SH-SY5Y (cell line): ENCODE results near the gene TBC1D17.

Experiments
- GATA2 ChIP-seq: IDR thresholded peaks from 2 replicates; pipeline ENCODE4 v1.6.1; 2011; ENCODE audit warnings: mild to moderate bottlenecking, low read depth, low read length
- GATA3 ChIP-seq: IDR thresholded peaks from 2 replicates; pipeline ENCODE4 v1.6.1; 2011; ENCODE audit warnings: low read depth, mild to moderate bottlenecking, low read length, moderate library complexity

The TBC1D17 gene

GRCh38 chr19:49875857-49876421, 1.6 kb upstream of the TBC1D17 start:
- TF ChIP-seq GATA3, result no peak
- no peak; the same call in 1 of the 2 replicates for TF ChIP-seq GATA2

GRCh38 chr19:49876422-49877019, 981 bp upstream of the TBC1D17 start:
- 0 out of 2 replicates have a peak, but pooled peaks have one; percentile 39 for TF ChIP-seq GATA2
- TF ChIP-seq GATA3, result no peak

- no peak for TF ChIP-seq GATA2
- no peak for TF ChIP-seq GATA3
Observed at GRCh38 chr19:49877879-49878743, 609 bp downstream of the TBC1D17 start.

GRCh38 chr19:49878744-49879070, 1.2 kb downstream of the TBC1D17 start:
- TF ChIP-seq GATA2, result no peak
- TF ChIP-seq GATA3, result no peak

- TF ChIP-seq GATA2 (no peak), GATA3 (no peak)
Observed at GRCh38 chr19:49879243-49879963, 1.9 kb downstream of the TBC1D17 start.

- TF ChIP-seq GATA2 (no peak), GATA3 (no peak)
Observed at GRCh38 chr19:49880162-49880869, 2.8 kb downstream of the TBC1D17 start.

- TF ChIP-seq GATA3, result no peak
- TF ChIP-seq GATA2, result no peak
Observed at GRCh38 chr19:49881186-49881585, 3.7 kb downstream of the TBC1D17 start.

GRCh38 chr19:49881672-49882394, 4.3 kb downstream of the TBC1D17 start:
- TF ChIP-seq GATA2, result no peak
- TF ChIP-seq GATA3, result no peak

GRCh38 chr19:49882643-49883042, 5.1 kb downstream of the TBC1D17 start:
- no peak for TF ChIP-seq GATA3
- no peak for TF ChIP-seq GATA2

- TF ChIP-seq GATA3 (no peak), GATA2 (no peak)
Observed at GRCh38 chr19:49883094-49883493, 5.6 kb downstream of the TBC1D17 start.

GRCh38 chr19:49884109-49884508, 6.6 kb downstream of the TBC1D17 start:
- TF ChIP-seq GATA3 (no peak), GATA2 (no peak)

GRCh38 chr19:49884760-49885159, 7.3 kb downstream of the TBC1D17 start:
- TF ChIP-seq GATA3, result no peak
- TF ChIP-seq GATA2, result no peak

- TF ChIP-seq GATA2, result no peak
- TF ChIP-seq GATA3, result no peak
Observed at GRCh38 chr19:49887037-49887664, 9.6 kb downstream of the TBC1D17 start.
